ENCODE results near the gene INHBC. TPM values are rescaled to one million over a fixed set of nuclear protein-coding genes. Genes with fewer than 3 reads are reported as not detected.

INHBC gene
- total and polyA plus RNA-seq, 2 donors from 2014 or later = not detected

- Histone ChIP-seq H3K36me3 (ENCODE audit: control insufficient read depth in 2 of 3, insufficient read depth in 3 of 3, low read length in 3 of 3) (no peaks in the 10 kb centered on the region), H3K4me3 (ENCODE audit: low read length in 3 of 3) (no peak overlapping the region), H3K27ac (ENCODE audit: low read depth in 2 of 2, low read length in 2 of 2) (no peak overlapping the region), H3K9ac (ENCODE audit: low read length in 3 of 3) (no peak overlapping the region), H3K27me3 (ENCODE audit: control insufficient read depth, insufficient read depth, low read length) (peaks cover 16% of the 10 kb centered on the region), H3K9me3 (ENCODE audit: control insufficient read depth in 2 of 3, insufficient read depth in 1 of 3, low read length in 3 of 3) (no peaks in the 10 kb centered on the region), H3K4me1 (ENCODE audit: control insufficient read depth in 2 of 3, insufficient read depth in 2 of 3, low read depth in 1 of 3, low read length in 3 of 3) (peaks cover 0 to 12% (median 0%) of the 10 kb centered on the region in 3 donors)
- intact Hi-C loops (cut with DNase I) = no loop called here
- no peak for TF ChIP-seq CTCF (IDR thresholded peaks at IDR 0.05; ENCODE audit: borderline replicate concordance, extremely low read depth, insufficient read depth)
- FAIRE-seq (no peak), DNase-seq (no peak)
These were observed 36.5 kb downstream of the INHBC start for GRCh38 chr12:57470970-57471656.

- intact Hi-C loops (cut with DNase I) = no loop called here
- Histone ChIP-seq H3K9me3 (ENCODE audit: control insufficient read depth in 2 of 3, insufficient read depth in 1 of 3, low read length in 3 of 3) (no peaks in the 10 kb centered on the region), H3K4me3 (ENCODE audit: low read length in 3 of 3) (no peak overlapping the region), H3K9ac (ENCODE audit: low read length in 3 of 3) (no peak overlapping the region), H3K4me1 (ENCODE audit: control insufficient read depth in 2 of 3, insufficient read depth in 2 of 3, low read depth in 1 of 3, low read length in 3 of 3) (peaks cover 0 to 16% (median 0%) of the 10 kb centered on the region in 3 donors), H3K36me3 (ENCODE audit: control insufficient read depth in 2 of 3, insufficient read depth in 3 of 3, low read length in 3 of 3) (no peaks in the 10 kb centered on the region), H3K27ac (ENCODE audit: low read depth in 2 of 2, low read length in 2 of 2) (no peak overlapping the region), H3K27me3 (ENCODE audit: control insufficient read depth, insufficient read depth, low read length) (peaks cover 20% of the 10 kb centered on the region)
- no peak for TF ChIP-seq CTCF (IDR thresholded peaks at IDR 0.05; ENCODE audit: borderline replicate concordance, extremely low read depth, insufficient read depth)
- DNase-seq (peak in 1 of 5 donors; percentile 8), FAIRE-seq (no peak)
These were observed 37.1 kb downstream of the INHBC start for GRCh38 chr12:57471661-57472060.

DNA sequence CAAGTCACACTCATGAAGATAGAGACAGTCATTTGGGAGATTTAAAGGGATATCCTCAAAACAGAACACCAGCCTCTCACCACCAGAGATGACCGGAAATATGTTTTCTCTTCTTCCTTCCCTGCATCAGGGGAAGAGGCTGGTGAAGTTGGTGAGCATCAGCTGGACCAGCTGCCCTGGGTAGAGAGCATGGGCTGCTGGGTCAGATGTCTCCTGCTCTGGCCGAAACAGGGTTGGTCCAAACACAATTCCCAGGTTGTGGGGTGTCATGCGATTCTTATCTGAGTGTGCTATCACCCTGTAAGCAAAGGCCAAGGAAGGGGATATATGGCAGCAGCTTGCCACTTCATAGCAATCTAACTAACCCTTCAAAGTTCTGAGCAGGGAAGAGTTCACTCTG, 37.8 kb downstream of the INHBC start:
- Histone ChIP-seq H3K27ac (ENCODE audit: low read depth in 2 of 2, low read length in 2 of 2) (no peak overlapping the region), H3K27me3 (ENCODE audit: control insufficient read depth, insufficient read depth, low read length) (peaks cover 25% of the 10 kb centered on the region), H3K4me3 (ENCODE audit: low read length in 3 of 3) (no peak overlapping the region), H3K4me1 (ENCODE audit: control insufficient read depth in 2 of 3, insufficient read depth in 2 of 3, low read depth in 1 of 3, low read length in 3 of 3) (peaks cover 0 to 16% (median 0%) of the 10 kb centered on the region in 3 donors), H3K9me3 (ENCODE audit: control insufficient read depth in 2 of 3, insufficient read depth in 1 of 3, low read length in 3 of 3) (no peaks in the 10 kb centered on the region), H3K9ac (ENCODE audit: low read length in 3 of 3) (no peak overlapping the region), H3K36me3 (ENCODE audit: control insufficient read depth in 2 of 3, insufficient read depth in 3 of 3, low read length in 3 of 3) (no peaks in the 10 kb centered on the region)
- FAIRE-seq (no peak), DNase-seq (no peak)
- intact Hi-C loops (cut with DNase I) = no loop called here
- TF ChIP-seq CTCF (IDR thresholded peaks at IDR 0.05; ENCODE audit: borderline replicate concordance, extremely low read depth, insufficient read depth) = no peak
